GM12874 (cell line): ENCODE data around the gene SH3BGR.

ENCODE experiments used
- CTCF ChIP-seq: IDR thresholded peaks from 2 replicates; pipeline ENCODE4 v1.5.1; 2011; ENCODE audit warnings: low read depth, mild to moderate bottlenecking, control low read depth, low read length, moderate library complexity; ENCODE audit not compliant: insufficient read depth

The SH3BGR gene

GRCh38 chr21:39536835-39537234 is 85.1 kb downstream of the SH3BGR start:
- TF ChIP-seq CTCF, result no peak

- TF ChIP-seq CTCF, result no peak
Measured at GRCh38 chr21:39537571-39537970, 85.8 kb downstream of the SH3BGR start.

- TF ChIP-seq CTCF, result no peak
Measured at GRCh38 chr21:39538453-39539042, 86.8 kb downstream of the SH3BGR start.

- TF ChIP-seq CTCF, result no peak
Measured at GRCh38 chr21:39542736-39543135, 91.0 kb downstream of the SH3BGR start.

- TF ChIP-seq CTCF, result no peak
Measured at GRCh38 chr21:39546522-39546921, 94.8 kb downstream of the SH3BGR start.

- TF ChIP-seq CTCF, result no peak
Measured at GRCh38 chr21:39552856-39553255, 101.1 kb downstream of the SH3BGR start.

GRCh38 chr21:39553331-39553730 is 101.6 kb downstream of the SH3BGR start:
- no peak for TF ChIP-seq CTCF
